Panc1 (cell line): Measurements from ENCODE around the gene CALCB.

Experiments
- CTCF ChIP-seq: fragments of 450-650 bp; IDR thresholded peaks from 2 replicates; pipeline ENCODE4 v1.5.1; 2017; ENCODE audit warnings: mild to moderate bottlenecking
- POLR2AphosphoS5 ChIP-seq: IDR thresholded peaks from 2 replicates; pipeline ENCODE4 v1.6.1; 2012; ENCODE audit warnings: mild to moderate bottlenecking, low read depth, low read length, moderate library complexity
- TCF7L2 ChIP-seq: IDR thresholded peaks from 2 replicates; pipeline ENCODE4 v1.6.1; 2011; ENCODE audit warnings: mild to moderate bottlenecking, low read depth, low read length, inconsistent platforms
- TF ChIP-seq, protein P1 (sequence below), 2 experiments: IDR thresholded peaks; 2 replicates each; pipeline ENCODE4 v1.6.1; 2011 to 2012; ENCODE audit warnings: low read depth in 2 of 2, control low read depth in 1 of 2, low read length in 1 of 2, mild to moderate bottlenecking in 1 of 2, moderate library complexity in 1 of 2; ENCODE audit not compliant: insufficient read depth in 1 of 2

DNA sequence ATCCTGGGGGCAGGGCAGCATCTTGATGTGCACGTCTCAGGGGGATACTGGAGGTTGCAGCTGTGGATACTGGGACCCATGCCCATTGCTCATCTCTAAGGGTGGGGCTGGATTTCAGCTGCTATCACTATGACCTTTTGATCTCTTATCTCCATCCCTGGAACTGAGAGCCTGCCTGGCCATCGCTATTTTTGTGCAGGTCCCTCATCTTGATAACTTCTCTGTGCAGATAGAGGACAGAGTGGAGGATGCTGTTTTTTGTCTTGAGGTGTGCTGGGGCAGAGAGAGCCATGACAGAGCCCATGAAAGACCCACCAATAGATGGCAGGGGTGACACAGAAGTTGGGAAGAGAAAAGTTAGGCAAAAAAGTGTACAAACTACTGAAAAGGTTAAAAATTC, 36.2 kb downstream of the CALCB start:
- no peak for TF ChIP-seq CTCF
- no peak for TF ChIP-seq POLR2AphosphoS5
- TF ChIP-seq TCF7L2 = no peak
- TF ChIP-seq, protein P1, sequence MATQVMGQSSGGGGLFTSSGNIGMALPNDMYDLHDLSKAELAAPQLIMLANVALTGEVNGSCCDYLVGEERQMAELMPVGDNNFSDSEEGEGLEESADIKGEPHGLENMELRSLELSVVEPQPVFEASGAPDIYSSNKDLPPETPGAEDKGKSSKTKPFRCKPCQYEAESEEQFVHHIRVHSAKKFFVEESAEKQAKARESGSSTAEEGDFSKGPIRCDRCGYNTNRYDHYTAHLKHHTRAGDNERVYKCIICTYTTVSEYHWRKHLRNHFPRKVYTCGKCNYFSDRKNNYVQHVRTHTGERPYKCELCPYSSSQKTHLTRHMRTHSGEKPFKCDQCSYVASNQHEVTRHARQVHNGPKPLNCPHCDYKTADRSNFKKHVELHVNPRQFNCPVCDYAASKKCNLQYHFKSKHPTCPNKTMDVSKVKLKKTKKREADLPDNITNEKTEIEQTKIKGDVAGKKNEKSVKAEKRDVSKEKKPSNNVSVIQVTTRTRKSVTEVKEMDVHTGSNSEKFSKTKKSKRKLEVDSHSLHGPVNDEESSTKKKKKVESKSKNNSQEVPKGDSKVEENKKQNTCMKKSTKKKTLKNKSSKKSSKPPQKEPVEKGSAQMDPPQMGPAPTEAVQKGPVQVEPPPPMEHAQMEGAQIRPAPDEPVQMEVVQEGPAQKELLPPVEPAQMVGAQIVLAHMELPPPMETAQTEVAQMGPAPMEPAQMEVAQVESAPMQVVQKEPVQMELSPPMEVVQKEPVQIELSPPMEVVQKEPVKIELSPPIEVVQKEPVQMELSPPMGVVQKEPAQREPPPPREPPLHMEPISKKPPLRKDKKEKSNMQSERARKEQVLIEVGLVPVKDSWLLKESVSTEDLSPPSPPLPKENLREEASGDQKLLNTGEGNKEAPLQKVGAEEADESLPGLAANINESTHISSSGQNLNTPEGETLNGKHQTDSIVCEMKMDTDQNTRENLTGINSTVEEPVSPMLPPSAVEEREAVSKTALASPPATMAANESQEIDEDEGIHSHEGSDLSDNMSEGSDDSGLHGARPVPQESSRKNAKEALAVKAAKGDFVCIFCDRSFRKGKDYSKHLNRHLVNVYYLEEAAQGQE (IDR thresholded peaks at IDR 0.05; ENCODE audit: insufficient read depth in 1 of 2, low read depth in 2 of 2, low read length in 1 of 2) = no peak
